ENCODE data around the gene CRTC1.

DNA sequence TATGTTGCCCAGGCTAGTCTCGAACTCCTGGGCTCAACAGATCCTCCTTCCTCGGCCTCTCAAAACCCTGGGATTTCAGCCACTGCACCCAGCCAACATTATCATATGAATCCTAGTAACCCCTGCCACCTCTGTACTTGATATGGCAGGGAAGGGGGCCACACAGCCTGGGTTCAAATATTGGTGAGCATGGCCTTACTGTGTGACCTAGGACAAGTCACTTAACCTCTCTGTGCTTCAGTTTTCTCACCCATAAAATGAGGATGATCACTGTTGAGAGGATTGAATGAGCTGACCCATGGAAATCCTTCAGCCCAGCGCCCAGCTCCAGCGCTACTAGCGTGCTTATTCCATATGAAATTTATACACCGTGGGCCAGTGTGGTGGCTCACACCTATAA is 111.2 kb downstream of the CRTC1 start:
- no peak for TF ChIP-seq POLR2A (IDR thresholded peaks at IDR 0.05)
- TF ChIP-seq, protein P1, sequence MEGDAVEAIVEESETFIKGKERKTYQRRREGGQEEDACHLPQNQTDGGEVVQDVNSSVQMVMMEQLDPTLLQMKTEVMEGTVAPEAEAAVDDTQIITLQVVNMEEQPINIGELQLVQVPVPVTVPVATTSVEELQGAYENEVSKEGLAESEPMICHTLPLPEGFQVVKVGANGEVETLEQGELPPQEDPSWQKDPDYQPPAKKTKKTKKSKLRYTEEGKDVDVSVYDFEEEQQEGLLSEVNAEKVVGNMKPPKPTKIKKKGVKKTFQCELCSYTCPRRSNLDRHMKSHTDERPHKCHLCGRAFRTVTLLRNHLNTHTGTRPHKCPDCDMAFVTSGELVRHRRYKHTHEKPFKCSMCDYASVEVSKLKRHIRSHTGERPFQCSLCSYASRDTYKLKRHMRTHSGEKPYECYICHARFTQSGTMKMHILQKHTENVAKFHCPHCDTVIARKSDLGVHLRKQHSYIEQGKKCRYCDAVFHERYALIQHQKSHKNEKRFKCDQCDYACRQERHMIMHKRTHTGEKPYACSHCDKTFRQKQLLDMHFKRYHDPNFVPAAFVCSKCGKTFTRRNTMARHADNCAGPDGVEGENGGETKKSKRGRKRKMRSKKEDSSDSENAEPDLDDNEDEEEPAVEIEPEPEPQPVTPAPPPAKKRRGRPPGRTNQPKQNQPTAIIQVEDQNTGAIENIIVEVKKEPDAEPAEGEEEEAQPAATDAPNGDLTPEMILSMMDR (IDR thresholded peaks at IDR 0.05), result no peak

Measured in uterus (tissue), 2 donors.